ENCODE data around the gene UPF1.

The UPF1 gene

DNA sequence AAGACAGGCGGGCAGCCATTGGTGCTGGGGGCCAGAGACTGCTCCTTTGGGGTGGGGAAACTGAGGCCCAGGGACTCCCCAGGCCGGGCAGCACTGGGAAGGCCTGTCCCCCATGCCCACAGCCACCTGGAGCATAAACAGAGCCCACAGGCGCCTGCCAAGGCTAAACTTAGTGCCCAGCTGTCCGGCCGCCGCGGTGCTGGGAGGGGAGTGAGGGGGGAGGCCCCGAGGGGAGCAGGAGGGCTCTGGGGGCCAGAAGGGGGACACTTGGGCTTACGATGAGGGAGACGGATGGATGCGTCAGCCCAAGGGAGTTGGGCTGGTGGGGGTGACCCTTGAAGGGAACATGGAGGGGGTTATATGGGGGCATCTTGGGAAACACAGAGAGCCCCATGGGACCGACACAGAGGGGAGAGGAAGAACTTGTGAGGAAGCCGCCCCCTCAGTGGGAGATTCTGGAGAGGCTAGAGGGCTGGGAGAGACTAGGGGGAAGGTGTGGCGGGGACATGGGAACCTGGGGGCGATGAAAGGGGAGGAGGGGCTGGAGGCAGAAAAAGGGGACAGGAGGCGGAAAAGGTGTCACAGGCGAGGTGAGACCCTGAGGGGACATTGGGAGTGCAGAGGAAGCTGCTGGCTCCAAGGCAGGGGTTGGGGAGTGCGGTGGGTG lies 62.0 kb downstream of the UPF1 start:
- H3K9me3 ChIP-seq (ENCODE audit: control insufficient read depth, insufficient read depth, low read length) = no peaks in the 10 kb centered on the region
- no peak overlapping the region for H3K9ac ChIP-seq (ENCODE audit: low read depth, low read length)
- peak overlapping the region; percentile 4 for H3K4me3 ChIP-seq (ENCODE audit: low read depth, low read length)
- no peaks in the 10 kb centered on the region for H3K4me1 ChIP-seq (ENCODE audit: control insufficient read depth, insufficient read depth, low read length)
- H3K36me3 ChIP-seq (ENCODE audit: control insufficient read depth, insufficient read depth, low read length) = no peaks in the 10 kb centered on the region
- peaks cover 5% of the 10 kb centered on the region for H3K27me3 ChIP-seq (ENCODE audit: control insufficient read depth, insufficient read depth, low read length)

DNA sequence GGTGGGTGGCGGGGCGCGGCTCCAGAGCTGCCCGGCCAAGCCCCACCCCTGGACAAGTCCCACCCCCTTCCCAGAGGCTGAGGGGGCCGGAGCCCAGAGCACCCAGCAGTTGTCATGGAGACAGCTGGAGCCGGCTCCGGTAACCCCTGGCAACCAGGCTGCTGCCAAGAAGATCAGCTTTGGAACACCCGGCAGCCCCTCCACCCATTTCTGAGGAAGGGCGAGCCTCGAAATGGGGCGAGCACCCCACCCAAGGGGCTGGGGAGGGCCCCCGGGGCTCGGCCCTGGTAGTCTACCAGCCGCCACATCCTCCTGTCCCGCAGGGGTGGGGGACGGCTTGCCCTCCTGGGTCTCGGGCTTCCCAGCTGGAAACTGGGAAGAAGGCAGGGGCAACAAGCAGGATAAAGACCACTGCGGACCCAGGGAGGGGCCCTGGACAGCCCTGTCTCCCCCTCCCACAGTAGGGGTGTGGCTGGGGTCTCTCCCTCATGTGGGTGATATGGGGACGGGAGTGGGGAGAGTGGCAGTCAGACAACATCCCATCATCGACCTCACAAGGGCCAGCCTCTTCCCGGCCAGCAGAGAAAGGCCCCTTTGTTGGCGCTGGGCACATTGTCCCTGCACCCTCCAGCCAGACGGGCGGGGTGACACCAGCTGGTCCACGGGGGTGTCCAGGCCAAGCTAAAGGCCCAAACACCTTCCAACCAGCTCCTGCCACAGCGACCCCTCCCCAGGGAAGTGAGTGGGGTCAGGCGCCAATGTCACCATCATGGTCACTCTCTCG lies 62.7 kb downstream of the UPF1 start:
- Histone ChIP-seq H3K4me3 (ENCODE audit: low read depth, low read length) (peak overlapping the region; percentile 72), H3K36me3 (ENCODE audit: control insufficient read depth, insufficient read depth, low read length) (peaks cover 6% of the 10 kb centered on the region), H3K27me3 (ENCODE audit: control insufficient read depth, insufficient read depth, low read length) (peaks cover 5% of the 10 kb centered on the region), H3K9me3 (ENCODE audit: control insufficient read depth, insufficient read depth, low read length) (no peaks in the 10 kb centered on the region), H3K4me1 (ENCODE audit: control insufficient read depth, insufficient read depth, low read length) (no peaks in the 10 kb centered on the region), H3K9ac (ENCODE audit: low read depth, low read length) (peak overlapping the region; percentile 54)

DNA sequence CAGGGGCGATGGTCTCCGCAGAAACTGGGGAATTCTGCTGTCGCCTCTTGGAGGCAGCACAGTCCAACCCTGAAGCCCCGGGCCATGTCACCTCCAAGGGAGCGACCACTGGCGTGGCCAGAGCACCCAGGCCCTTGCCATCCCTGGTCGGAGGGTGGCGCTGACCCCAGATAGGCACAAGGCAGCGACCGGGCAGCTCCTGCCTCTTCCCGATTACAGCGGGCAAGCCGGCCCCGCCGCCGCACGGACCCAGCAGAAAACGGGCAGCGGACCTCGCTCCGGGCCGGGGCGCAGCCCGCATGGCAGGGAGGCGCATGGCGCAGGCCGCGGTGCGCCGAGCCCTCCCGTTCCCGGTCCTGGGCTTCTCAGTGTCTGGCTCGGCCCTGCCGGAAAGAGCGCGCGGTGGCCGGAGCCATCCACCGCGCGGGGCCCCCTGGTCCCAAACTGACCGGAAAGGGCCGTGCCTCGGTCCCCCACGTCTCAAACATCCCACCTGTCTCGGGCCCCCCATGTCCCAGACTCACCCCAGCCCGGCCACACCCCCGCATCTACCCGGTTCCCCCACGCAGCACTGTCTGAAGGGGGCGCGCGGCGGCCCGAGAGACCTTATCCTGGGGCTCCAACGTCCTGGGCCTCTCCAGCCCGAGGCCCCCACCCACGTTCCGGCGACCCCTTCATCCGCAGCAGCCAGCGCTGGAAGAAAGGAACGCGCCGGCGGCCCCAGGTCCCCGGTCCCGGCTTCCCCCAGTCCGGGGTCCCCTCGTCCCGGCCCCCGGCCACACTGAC lies 63.5 kb downstream of the UPF1 start:
- Histone ChIP-seq H3K4me3 (ENCODE audit: low read depth, low read length) (peak overlapping the region; percentile 72), H3K27me3 (ENCODE audit: control insufficient read depth, insufficient read depth, low read length) (peaks cover 5% of the 10 kb centered on the region), H3K9ac (ENCODE audit: low read depth, low read length) (peak overlapping the region; percentile 54), H3K4me1 (ENCODE audit: control insufficient read depth, insufficient read depth, low read length) (no peaks in the 10 kb centered on the region), H3K36me3 (ENCODE audit: control insufficient read depth, insufficient read depth, low read length) (peaks cover 12% of the 10 kb centered on the region), H3K9me3 (ENCODE audit: control insufficient read depth, insufficient read depth, low read length) (no peaks in the 10 kb centered on the region)

- Histone ChIP-seq H3K9ac (ENCODE audit: low read depth, low read length) (no peak within 1 kb of the TSS), H3K36me3 (ENCODE audit: control insufficient read depth, insufficient read depth, low read length) (peaks cover 15% of the 10 kb centered on the region), H3K27me3 (ENCODE audit: control insufficient read depth, insufficient read depth, low read length) (peaks cover 5% of the 10 kb centered on the region), H3K4me1 (ENCODE audit: control insufficient read depth, insufficient read depth, low read length) (no peaks in the 10 kb centered on the region), H3K4me3 (ENCODE audit: low read depth, low read length) (peak within 1 kb of the TSS; percentile 72), H3K9me3 (ENCODE audit: control insufficient read depth, insufficient read depth, low read length) (no peaks in the 10 kb centered on the region)
Observed at GRCh38 chr19:18895824-18896341, 64.1 kb downstream of the UPF1 start, which contains the start of gene CERS1. TSS of gene CERS1 (minus strand) at chr19:18896158. CDS start at chr19:18896072, 86 bp downstream.

DNA sequence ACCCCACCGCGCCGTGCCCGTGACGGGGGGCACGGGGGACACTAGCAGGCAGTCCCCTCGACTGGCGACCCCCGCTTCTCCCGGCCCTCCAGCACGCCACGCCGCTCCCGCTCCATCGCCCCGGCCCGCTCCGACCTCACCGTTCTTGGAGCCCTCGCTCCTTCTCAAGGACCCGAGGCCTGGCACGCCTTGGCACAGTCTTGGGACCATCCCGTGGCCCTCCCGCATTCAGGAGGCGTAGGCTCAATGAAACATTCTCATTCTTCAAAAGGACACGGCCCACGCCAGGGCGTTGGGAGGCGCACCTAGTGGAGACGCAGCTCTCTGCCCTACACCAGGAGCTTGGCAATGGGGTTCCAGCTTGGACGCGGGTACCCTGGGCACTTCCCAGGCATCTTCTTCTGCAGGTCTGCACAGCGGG lies 64.7 kb downstream of the UPF1 start:
- H3K9ac ChIP-seq (ENCODE audit: low read depth, low read length) = no peak overlapping the region
- H3K27me3 ChIP-seq (ENCODE audit: control insufficient read depth, insufficient read depth, low read length) = peaks cover 5% of the 10 kb centered on the region
- H3K4me3 ChIP-seq (ENCODE audit: low read depth, low read length) = peak overlapping the region; percentile 37
- no peaks in the 10 kb centered on the region for H3K9me3 ChIP-seq (ENCODE audit: control insufficient read depth, insufficient read depth, low read length)
- H3K36me3 ChIP-seq (ENCODE audit: control insufficient read depth, insufficient read depth, low read length) = peaks cover 17% of the 10 kb centered on the region
- H3K4me1 ChIP-seq (ENCODE audit: control insufficient read depth, insufficient read depth, low read length) = no peaks in the 10 kb centered on the region

- no peak overlapping the region for H3K9ac ChIP-seq (ENCODE audit: low read depth, low read length)
- no peak overlapping the region for H3K4me3 ChIP-seq (ENCODE audit: low read depth, low read length)
- peaks cover 5% of the 10 kb centered on the region for H3K27me3 ChIP-seq (ENCODE audit: control insufficient read depth, insufficient read depth, low read length)
- H3K36me3 ChIP-seq (ENCODE audit: control insufficient read depth, insufficient read depth, low read length) = peaks cover 17% of the 10 kb centered on the region
- no peaks in the 10 kb centered on the region for H3K4me1 ChIP-seq (ENCODE audit: control insufficient read depth, insufficient read depth, low read length)
- no peaks in the 10 kb centered on the region for H3K9me3 ChIP-seq (ENCODE audit: control insufficient read depth, insufficient read depth, low read length)
Observed at GRCh38 chr19:18897094-18898029, 65.6 kb downstream of the UPF1 start.

DNA sequence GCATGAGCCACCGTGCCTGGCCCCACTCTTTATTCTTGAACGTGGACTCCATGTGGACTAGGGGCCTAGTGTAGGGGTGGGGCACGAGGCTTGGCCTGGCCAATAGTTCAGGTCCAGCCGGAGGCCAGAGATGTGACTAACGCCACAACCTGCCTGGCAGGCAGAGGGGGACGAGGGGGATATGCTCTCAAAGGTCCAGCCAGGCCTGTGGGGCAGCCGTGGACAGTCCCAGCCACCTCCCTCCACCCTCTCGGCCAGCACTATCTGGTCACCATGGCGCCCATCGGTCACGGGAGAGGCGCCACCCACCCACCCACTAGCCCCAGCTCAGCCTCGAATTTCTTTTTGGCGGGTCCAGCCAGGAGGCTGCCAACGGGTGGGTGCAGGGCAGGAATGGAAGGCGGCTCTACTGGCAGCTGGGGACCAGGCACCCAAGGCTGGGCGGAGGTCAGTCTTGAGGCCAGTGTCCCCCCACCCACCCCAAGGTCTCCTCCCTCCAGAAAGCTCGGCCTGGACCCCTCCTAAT lies 66.4 kb downstream of the UPF1 start:
- H3K36me3 ChIP-seq (ENCODE audit: control insufficient read depth, insufficient read depth, low read length) = peaks cover 20% of the 10 kb centered on the region
- H3K4me1 ChIP-seq (ENCODE audit: control insufficient read depth, insufficient read depth, low read length) = no peaks in the 10 kb centered on the region
- H3K4me3 ChIP-seq (ENCODE audit: low read depth, low read length) = no peak overlapping the region
- no peak overlapping the region for H3K9ac ChIP-seq (ENCODE audit: low read depth, low read length)
- peaks cover 5% of the 10 kb centered on the region for H3K27me3 ChIP-seq (ENCODE audit: control insufficient read depth, insufficient read depth, low read length)
- H3K9me3 ChIP-seq (ENCODE audit: control insufficient read depth, insufficient read depth, low read length) = no peaks in the 10 kb centered on the region

DNA sequence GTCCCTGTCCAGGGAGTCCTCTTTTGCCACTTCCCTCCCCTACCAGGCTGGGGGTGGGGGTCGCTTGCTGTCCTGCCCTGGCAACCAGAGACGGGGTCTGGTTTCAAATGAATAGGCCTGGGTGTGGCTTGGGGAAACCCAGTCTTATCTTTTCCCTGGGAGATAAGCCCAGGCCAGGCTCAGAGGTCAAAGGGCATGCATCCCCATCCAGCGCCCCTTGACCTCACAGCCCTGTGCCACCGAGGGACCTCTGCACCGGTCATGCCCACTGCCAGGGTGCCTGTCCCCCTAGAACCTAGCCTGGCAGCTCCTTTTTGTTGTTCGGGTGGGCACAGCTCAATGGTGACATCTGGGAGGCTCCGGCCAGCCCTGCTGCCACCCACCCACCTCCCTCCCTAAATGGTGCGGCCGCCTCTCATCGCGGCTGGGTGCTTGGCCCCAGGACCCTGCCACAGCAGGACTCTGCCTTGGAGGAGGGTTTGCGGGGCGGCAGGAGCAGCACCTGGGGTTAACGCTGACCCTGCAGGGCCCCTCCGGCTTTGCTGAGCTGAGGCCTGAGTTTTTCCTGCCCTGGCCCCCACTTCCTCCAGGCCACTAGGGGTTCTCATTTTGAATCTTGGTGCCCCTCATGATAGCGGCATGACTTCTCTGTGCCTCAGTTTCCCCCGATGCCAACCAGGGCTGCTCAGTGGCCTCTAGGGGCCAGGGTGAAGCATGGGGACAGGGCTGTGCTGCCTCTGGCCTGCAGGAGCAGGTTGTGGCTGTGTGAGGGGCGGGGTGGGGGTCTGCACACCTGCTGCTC lies 67.0 kb downstream of the UPF1 start:
- Histone ChIP-seq H3K9ac (ENCODE audit: low read depth, low read length) (no peak overlapping the region), H3K9me3 (ENCODE audit: control insufficient read depth, insufficient read depth, low read length) (no peaks in the 10 kb centered on the region), H3K4me3 (ENCODE audit: low read depth, low read length) (no peak overlapping the region), H3K27me3 (ENCODE audit: control insufficient read depth, insufficient read depth, low read length) (peaks cover 5% of the 10 kb centered on the region), H3K36me3 (ENCODE audit: control insufficient read depth, insufficient read depth, low read length) (peaks cover 24% of the 10 kb centered on the region), H3K4me1 (ENCODE audit: control insufficient read depth, insufficient read depth, low read length) (no peaks in the 10 kb centered on the region)

DNA sequence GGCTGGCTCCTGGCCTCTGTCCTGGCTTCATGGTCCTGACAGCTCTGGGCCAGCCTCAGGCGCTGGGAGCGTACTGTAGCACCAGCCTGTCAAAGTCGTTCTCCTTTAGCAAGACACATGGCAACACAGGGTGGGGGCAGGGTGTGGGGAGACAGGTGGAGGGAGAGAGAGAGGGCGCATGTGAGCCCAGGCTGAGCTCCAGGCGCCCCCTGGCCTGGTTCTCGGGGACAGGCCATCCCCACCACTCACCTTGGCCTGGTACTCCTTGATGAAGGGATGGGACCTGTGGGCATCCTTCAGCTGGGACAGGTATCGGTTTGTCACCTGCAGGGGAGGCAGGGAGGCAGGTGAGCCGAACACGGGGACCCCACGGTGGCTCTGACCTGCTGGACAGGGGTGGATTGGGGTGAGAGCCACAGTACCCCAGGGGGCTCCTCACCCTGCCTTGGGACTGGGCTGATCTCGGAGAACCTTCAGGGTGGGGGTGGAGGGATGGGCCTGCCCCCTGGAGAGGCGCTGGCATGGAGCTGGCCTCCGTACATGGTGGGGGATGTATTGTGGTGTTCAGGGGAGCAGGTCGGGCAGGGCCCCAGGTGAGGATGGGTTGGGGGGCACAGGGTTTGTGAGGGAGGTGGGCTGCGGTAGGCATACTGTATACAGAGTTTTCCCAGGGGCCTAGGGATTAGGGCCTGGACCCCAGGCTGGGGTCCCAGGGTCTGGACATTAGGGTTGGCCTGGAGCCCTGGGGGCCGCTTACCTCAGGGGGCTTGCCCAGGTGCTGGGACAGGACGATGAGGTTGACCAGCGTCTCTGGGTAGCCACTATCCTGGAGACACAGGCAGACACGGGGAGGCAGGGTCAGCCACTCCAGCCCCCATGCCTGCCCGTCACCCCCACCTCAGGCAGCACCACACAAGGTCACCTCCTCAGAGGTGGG lies 68.1 kb downstream of the UPF1 start:
- Histone ChIP-seq H3K36me3 (ENCODE audit: control insufficient read depth, insufficient read depth, low read length) (peaks cover 27% of the 10 kb centered on the region), H3K9me3 (ENCODE audit: control insufficient read depth, insufficient read depth, low read length) (no peaks in the 10 kb centered on the region), H3K4me1 (ENCODE audit: control insufficient read depth, insufficient read depth, low read length) (no peaks in the 10 kb centered on the region), H3K4me3 (ENCODE audit: low read depth, low read length) (no peak overlapping the region), H3K27me3 (ENCODE audit: control insufficient read depth, insufficient read depth, low read length) (peaks cover 5% of the 10 kb centered on the region), H3K9ac (ENCODE audit: low read depth, low read length) (no peak overlapping the region)
